ENCODE results near the gene UBAC2.
"Not testable (repeated sequence)": the region's sequence is repeated elsewhere in the genome, so short reads cannot be mapped to it uniquely, and the experiment has no call there.

The UBAC2 gene

DNA sequence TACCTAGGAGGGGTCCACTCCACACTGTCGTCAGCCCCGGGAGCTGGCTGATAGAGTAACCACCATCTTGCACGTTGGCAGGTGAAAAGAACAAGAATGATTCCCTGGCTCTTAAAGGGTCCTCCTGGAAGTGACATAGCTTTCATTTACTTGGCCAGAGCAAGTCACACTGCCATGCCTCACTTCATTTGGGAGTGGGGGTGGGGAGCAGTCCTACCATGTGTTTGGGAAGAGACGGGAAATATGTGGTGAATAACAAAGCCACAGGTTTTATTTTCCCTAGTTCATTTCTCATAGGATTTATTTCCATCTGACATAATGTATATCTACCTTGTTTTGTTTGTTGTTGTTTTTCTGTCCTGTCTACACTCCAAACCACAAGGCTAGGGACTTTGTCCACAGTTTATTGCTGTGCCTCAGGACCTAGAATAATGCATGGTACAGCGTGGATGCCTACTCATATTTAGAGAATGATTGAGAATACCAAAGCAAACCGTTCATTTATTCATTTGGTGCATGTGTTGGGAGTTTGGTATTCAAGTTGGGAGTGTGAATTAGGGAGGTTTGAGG is 26.8 kb downstream of the UBAC2 start:
- Mint-ChIP-seq H3K9me3 (peaks cover 0 to 4% of the 10 kb centered on the region in 2 donors), H3K4me3 (peak overlapping the region; percentile 1 to 15), H3K36me3 (peaks cover 19 to 39% of the 10 kb centered on the region in 2 donors), H3K4me1 (peaks cover 56 to 88% of the 10 kb centered on the region in 2 donors), H3K27me3 (no peaks in the 10 kb centered on the region), H3K27ac (peak overlapping the region; percentile 33)
- ATAC-seq (replicated peaks) (no peak), DNase-seq (no peak)

GRCh38 chr13:99227909-99228688 is 27.4 kb downstream of the UBAC2 start:
- peaks cover 56 to 92% of the 10 kb centered on the region in 2 donors for H3K4me1 Mint-ChIP-seq
- DNase-seq (no peak), ATAC-seq (replicated peaks) (peak; percentile 10 to 20)
- peaks cover 0 to 3% of the 10 kb centered on the region in 2 donors for H3K9me3 Mint-ChIP-seq
- no peaks in the 10 kb centered on the region for H3K27me3 Mint-ChIP-seq
- peak overlapping the region; percentile 26 to 87 for H3K4me3 Mint-ChIP-seq
- peaks cover 18 to 34% of the 10 kb centered on the region in 2 donors for H3K36me3 Mint-ChIP-seq
- H3K27ac Mint-ChIP-seq = peak overlapping the region; percentile 96

DNA sequence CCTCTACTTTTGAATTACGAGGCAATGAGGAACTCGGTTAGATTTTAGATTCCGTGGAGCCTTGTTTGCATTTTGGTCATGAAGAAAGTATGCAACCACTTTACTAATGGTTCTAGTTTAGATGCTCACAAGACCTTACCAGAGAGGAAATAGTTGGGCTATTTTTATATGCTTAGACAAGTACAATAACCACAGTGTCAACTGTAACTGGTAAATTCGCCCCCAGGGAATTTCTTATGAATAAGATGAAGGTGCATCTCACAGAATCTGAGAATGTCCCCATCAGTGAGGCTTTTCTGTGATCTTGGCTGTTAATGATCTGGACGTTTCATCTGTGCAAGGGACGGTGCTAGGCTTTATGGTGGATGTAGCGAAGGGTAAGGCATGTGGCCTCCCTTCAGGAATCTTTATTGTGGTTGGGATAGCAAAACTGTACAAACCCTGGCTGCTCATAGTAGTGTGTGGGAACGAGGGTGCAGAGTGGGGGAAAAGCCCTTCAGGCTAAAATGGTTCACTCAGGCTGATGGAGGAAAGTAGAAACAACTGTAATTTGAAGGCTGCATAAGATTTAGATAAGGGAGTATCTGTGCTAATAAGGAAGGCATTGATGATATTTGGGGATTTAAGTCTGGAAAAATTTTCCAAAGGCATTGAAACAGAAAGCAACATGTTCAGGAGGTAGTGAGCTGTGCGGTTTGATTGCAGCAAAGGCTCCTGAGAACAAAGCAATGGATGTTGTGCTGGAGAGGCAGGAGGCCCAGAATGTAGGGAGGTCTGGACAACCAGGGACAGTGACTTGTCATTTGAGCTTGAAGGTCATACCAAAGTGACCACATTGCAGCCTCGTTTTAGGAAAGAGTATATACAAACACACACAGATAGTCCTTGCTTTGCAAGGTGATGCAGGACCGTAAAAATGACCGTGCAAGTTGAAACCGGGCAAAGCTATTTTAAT is 28.4 kb downstream of the UBAC2 start:
- no peaks in the 10 kb centered on the region for H3K27me3 Mint-ChIP-seq
- peak overlapping the region; percentile 87 to 88 for H3K4me3 Mint-ChIP-seq
- peaks cover 51 to 88% of the 10 kb centered on the region in 2 donors for H3K4me1 Mint-ChIP-seq
- peaks cover 20 to 31% of the 10 kb centered on the region in 2 donors for H3K36me3 Mint-ChIP-seq
- DNase-seq = peak; percentile 57
- H3K9me3 Mint-ChIP-seq = no peaks in the 10 kb centered on the region
- peak overlapping the region; percentile 96 for H3K27ac Mint-ChIP-seq
- peak; percentile 86 to 90 for ATAC-seq (replicated peaks)

DNA sequence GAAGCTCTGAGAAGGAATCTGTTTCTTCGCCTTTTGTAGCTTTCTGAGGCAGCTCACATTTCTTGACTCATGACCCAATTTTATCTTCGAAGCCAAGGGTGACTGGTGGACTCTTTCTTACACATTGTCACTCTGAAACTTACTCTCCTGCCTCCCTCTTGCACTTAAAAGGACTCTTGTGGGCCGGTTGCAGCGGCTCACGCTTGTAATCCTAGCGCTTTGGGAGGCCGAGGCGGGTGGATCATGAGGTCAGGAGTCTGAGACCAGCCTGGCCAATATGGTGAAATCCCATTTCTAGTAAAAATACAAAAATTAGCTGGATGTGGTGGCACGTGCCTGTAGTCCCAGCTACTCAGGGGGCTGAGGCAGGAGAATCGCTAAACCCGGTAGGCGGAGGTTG is 29.9 kb downstream of the UBAC2 start:
- H3K4me3 Mint-ChIP-seq; ATAC-seq (replicated peaks); H3K9me3 Mint-ChIP-seq; H3K27me3 Mint-ChIP-seq; DNase-seq; H3K27ac Mint-ChIP-seq: not testable (repeated sequence)
- peaks cover 24 to 41% of the 10 kb centered on the region in 2 donors for H3K36me3 Mint-ChIP-seq
- H3K4me1 Mint-ChIP-seq = peaks cover 48 to 86% of the 10 kb centered on the region in 2 donors

GRCh38 chr13:99230991-99231390 is 30.3 kb downstream of the UBAC2 start:
- H3K27me3 Mint-ChIP-seq = no peaks in the 10 kb centered on the region
- H3K27ac Mint-ChIP-seq = peak overlapping the region; percentile 95
- DNase-seq (no peak), ATAC-seq (replicated peaks) (no peak)
- H3K36me3 Mint-ChIP-seq = peaks cover 24 to 39% of the 10 kb centered on the region in 2 donors
- no peaks in the 10 kb centered on the region for H3K9me3 Mint-ChIP-seq
- H3K4me3 Mint-ChIP-seq = no peak overlapping the region
- peaks cover 46 to 86% of the 10 kb centered on the region in 2 donors for H3K4me1 Mint-ChIP-seq

- ATAC-seq (replicated peaks) (peak; percentile 68), DNase-seq (peak; percentile 39)
- Mint-ChIP-seq H3K4me1 (peaks cover 40 to 86% of the 10 kb centered on the region in 2 donors), H3K36me3 (peaks cover 19 to 31% of the 10 kb centered on the region in 2 donors), H3K9me3 (no peaks in the 10 kb centered on the region), H3K27ac (peak overlapping the region; percentile 95), H3K27me3 (no peaks in the 10 kb centered on the region), H3K4me3 (peak overlapping the region; percentile 69 to 75)
These were observed 31.1 kb downstream of the UBAC2 start for GRCh38 chr13:99231721-99232120.

DNA sequence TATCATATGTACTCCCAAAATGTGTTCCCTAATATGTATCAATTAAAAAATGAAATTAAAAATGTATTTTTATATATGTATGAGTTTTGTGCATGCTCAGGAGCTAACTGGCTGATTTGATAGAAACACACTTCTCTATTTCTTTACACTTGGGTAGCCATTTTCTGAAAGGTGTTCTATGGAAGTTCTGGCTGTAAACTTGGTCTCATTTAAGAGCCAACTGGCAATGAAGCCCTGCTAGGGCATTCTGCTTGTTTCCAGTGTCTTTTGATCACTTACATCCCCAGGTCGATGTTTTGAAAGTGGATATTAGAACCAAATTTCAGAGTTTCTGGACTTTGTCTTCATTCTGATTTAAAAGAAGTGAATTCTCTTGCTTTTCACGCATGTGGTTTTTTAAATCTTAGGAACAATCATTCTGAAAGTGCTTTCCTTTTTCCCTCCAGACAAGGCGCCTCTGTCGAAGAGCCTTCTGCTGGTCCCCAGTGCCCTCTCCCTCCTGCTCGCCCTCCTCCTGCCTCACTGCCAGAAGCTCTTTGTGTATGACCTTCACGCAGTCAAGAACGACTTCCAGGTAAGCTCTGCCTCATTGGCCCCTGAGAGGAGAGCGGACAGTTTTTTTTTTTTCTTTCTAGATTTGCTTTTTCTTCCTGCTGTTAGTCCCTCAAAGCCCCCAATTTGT is 37.5 kb downstream of the UBAC2 start:
- Mint-ChIP-seq H3K27me3 (no peaks in the 10 kb centered on the region), H3K4me1 (peaks cover 31 to 73% of the 10 kb centered on the region in 2 donors), H3K4me3 (peak overlapping the region; percentile 73), H3K27ac (peak overlapping the region; percentile 70), H3K9me3 (no peaks in the 10 kb centered on the region), H3K36me3 (peaks cover 28 to 46% of the 10 kb centered on the region in 2 donors)
- DNase-seq (no peak), ATAC-seq (replicated peaks) (peak; percentile 89 to 94)

DNA sequence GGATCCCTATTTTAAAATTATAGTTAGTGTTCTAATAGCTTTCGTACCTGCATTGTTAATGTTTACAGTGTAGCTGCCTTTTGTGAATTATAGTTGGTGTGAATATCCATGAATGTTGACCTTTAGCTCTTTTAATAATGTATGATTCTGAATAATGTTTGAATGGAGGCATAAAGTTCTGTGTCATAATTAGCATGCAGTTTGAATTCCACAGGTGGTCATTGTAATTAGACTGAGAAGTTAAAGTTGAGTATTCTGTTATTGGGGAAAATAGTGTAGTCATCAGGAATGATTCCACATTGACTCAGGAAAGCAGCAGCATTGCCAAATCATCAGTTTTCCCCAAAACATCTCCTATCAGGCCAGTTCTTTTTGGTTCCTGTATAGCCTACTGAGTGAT is 45.4 kb downstream of the UBAC2 start:
- Mint-ChIP-seq H3K36me3 (peaks cover 40 to 44% of the 10 kb centered on the region in 2 donors), H3K4me3 (no peak overlapping the region), H3K9me3 (peaks cover 0 to 4% of the 10 kb centered on the region in 2 donors), H3K4me1 (peaks cover 12 to 40% of the 10 kb centered on the region in 2 donors), H3K27ac (no peak overlapping the region), H3K27me3 (no peaks in the 10 kb centered on the region)
- ATAC-seq (replicated peaks) (no peak), DNase-seq (no peak)

DNA sequence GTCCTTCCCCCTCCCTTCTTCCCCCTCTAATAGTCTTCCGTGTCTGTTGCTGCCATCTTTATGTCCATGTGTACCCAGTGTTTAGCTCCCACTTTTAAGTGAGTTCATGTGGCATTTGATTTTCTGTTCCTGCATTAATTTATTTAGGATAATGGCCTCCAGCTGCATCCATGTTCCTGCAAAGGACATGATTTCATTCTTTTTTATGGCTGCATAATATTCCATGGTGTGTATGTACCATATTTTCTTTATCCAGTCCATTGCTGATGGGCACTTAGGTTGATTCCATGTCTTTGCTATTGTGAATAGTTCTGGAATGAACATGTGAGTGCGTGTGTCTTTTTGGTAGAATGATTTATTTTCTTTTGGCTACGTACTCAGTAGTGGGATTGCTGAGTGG is 48.5 kb downstream of the UBAC2 start:
- not testable (repeated sequence) for H3K4me3 Mint-ChIP-seq; DNase-seq; ATAC-seq (replicated peaks); H3K9me3 Mint-ChIP-seq; H3K27me3 Mint-ChIP-seq; H3K27ac Mint-ChIP-seq
- H3K36me3 Mint-ChIP-seq = peaks cover 54 to 55% of the 10 kb centered on the region in 2 donors
- H3K4me1 Mint-ChIP-seq = peaks cover 23 to 54% of the 10 kb centered on the region in 2 donors

DNA sequence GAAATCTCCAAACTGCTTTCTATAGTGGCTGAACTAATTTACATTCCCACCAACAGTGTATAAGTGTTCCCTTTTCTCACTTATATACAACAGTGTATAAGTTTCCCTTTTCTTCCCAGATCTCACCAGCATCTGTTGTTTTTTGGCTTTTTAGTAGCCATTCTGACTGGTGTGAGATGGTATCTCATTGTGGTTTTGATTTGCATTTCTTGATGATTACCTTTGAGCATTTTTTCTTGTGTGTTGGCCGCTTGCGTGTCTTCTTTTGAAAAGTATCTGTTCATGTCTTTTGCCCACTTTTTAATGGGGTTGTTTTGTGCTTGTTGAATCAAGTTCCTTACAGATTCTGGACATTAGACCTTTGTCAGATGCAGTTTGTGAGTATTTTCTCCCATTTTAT is 49.0 kb downstream of the UBAC2 start:
- H3K4me1 Mint-ChIP-seq = peaks cover 23 to 54% of the 10 kb centered on the region in 2 donors
- not testable (repeated sequence) for H3K4me3 Mint-ChIP-seq; H3K9me3 Mint-ChIP-seq; H3K27ac Mint-ChIP-seq; H3K27me3 Mint-ChIP-seq; ATAC-seq (replicated peaks); DNase-seq
- H3K36me3 Mint-ChIP-seq = peaks cover 55% of the 10 kb centered on the region in 2 donors

DNA sequence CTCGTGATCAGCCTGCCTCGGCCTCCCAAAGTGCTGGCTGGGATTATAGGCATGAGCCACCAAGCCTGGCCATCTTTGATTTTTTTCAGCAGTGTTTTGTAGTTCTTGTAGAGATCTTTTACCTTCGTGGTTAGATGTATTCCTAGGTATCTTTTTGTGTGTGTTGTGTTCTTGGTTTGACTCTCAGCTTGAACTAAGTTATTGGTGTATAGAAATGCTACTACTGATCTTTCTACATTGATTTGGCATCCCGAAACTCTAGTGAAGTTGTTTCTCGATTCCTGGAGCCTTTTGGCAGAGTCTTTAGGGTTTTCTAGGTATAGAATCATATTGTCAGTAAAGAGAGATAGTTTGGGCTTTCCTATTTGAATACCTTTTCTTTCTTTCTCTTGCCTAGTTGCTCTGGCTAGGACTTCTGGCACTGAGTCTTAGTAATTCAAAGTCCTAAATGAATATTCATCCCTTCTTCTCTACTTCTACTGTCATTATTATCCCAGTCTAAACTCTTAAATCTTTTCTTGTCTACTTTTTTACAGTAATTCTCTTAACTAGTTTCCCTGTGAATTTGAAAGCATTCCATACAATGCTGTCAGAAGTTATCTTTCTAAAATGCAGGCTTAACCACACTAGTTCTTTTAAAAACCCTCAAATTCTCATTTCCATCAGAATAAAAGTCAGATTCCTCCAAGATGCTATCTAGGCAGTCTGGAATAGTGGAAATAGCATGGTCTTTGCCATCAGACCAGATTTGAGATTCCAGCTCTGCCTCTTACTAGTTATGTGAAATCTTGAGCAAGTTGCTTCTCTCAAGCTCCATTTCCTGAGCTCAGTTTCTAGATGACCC is 50.5 kb downstream of the UBAC2 start:
- Mint-ChIP-seq H3K4me3 (no peak overlapping the region), H3K27ac (peak overlapping the region; percentile 56), H3K4me1 (peaks cover 33 to 63% of the 10 kb centered on the region in 2 donors), H3K9me3 (peaks cover 0 to 4% of the 10 kb centered on the region in 2 donors), H3K36me3 (peaks cover 57 to 58% of the 10 kb centered on the region in 2 donors), H3K27me3 (no peaks in the 10 kb centered on the region)
- no peak for ATAC-seq (replicated peaks)
- no peak for DNase-seq

DNA sequence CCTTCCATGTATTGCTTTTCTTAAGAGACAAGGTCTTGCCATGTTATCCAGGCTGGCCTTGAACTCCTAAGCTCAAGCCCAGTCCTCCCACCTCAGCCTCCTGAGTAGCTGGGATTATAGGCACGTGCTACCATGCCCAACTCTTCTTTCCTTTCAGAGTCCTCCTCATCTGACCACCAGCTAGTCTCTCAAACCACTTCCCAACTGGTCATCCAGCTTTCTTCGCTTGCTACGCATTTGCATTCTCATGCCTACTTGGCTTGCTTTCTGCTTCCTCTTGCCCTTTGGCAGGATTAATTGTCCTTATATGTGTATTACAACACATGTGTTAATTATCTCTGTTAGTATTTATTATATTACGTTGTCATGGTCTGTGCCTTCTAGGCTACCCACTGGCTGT is 51.3 kb downstream of the UBAC2 start:
- peaks cover 35 to 66% of the 10 kb centered on the region in 2 donors for H3K4me1 Mint-ChIP-seq
- no peak overlapping the region for H3K4me3 Mint-ChIP-seq
- H3K9me3 Mint-ChIP-seq = peaks cover 0 to 4% of the 10 kb centered on the region in 2 donors
- H3K27me3 Mint-ChIP-seq = no peaks in the 10 kb centered on the region
- DNase-seq (no peak), ATAC-seq (replicated peaks) (no peak)
- H3K27ac Mint-ChIP-seq = peak overlapping the region; percentile 26
- peaks cover 56% of the 10 kb centered on the region in 2 donors for H3K36me3 Mint-ChIP-seq

DNA sequence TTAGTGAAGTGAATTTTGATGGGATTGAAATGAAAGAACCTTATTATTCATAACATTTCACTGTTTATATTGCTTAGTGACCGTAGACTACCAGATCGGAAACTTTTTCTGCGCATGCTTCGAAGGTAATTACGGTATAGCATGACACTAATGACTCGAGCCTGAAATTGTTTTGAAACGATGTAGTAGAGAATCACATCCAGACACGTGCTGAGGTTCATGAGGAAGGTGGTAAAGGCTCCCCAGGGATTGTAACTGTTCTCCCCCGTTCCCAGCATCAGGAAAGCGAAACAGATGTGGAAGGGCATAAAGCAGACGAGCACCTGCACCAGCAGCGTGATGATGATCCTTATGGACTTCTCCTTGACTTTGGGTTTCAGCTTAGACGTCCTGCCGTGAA is 54.2 kb downstream of the UBAC2 start:
- no peak for ATAC-seq (replicated peaks)
- peaks cover 35 to 38% of the 10 kb centered on the region in 2 donors for H3K36me3 Mint-ChIP-seq
- H3K27me3 Mint-ChIP-seq = no peaks in the 10 kb centered on the region

More for the DNA sequence above, 54.2 kb downstream of the UBAC2 start:
- peaks cover 34 to 67% of the 10 kb centered on the region in 2 donors for H3K4me1 Mint-ChIP-seq
- peaks cover 0 to under 1% of the 10 kb centered on the region in 2 donors for H3K9me3 Mint-ChIP-seq
- H3K27ac Mint-ChIP-seq = peak overlapping the region; percentile 63
- no peak for DNase-seq
- H3K4me3 Mint-ChIP-seq = peak overlapping the region; percentile 6 to 8

All from stimulated activated naive B cell treated with anti-CD40 and anti-IgM and Interleukin-4, amounts not matched to agents 10 μg/mL and 1 μg/mL and 100 μg/mL, for 72 hours (primary cell).